Endothelial cell of umbilical vein (primary cell): ENCODE results near the gene RAB11FIP3. TPM values are rescaled to one million over a fixed set of nuclear protein-coding genes. Genes with fewer than 3 reads are reported as not detected.

Experiments used
- BruUV-seq: library from RNA; stranded (reverse); fragments of 400-500 nt; replicated peaks from 2 replicates; lab custom pipeline; 2021; lab: Mats Ljungman, UMichigan
- CTCF ChIA-PET: fragments of 300-600, 350-600 bp; sonication (Branson Sonifier 250); formaldehyde crosslinking; loops from one replicate; lab custom pipeline; 2021; ENCODE audit warnings: antibody characterized with exemption, inconsistent platforms; lab: Charles Lee
- POLR2A ChIA-PET: fragments of 300-600, 350-600 bp; sonication (Branson Sonifier 250); formaldehyde crosslinking; loops from one replicate; lab custom pipeline; 2021; ENCODE audit warnings: antibody characterized with exemption, inconsistent platforms; lab: Charles Lee
- DNase-seq: peaks from one replicate; pipeline ENCODE4 v3.0.0-alpha.2; 2011; ENCODE audit warnings: low read depth, low spot score
- FAIRE-seq: peaks from 2 replicates; lab custom pipeline; 2011; peaks lifted over from hg19 to GRCh38; lab: Jason Lieb, UNC
- H2AFZ ChIP-seq: 2 replicates; pipeline ENCODE4 v1.6.0; 2012; ENCODE audit warnings: low read depth, low read length, control low read depth, inconsistent platforms
- H3K27ac ChIP-seq: 2 replicates; pipeline ENCODE4 v1.5.1; 2011; ENCODE audit warnings: low read depth, mild to moderate bottlenecking, control low read depth, low read length, moderate library complexity; ENCODE audit not compliant: insufficient read depth
- H3K27me3 ChIP-seq, 2 experiments: 2 replicates each; pipeline versions ENCODE4 v1.6.0 to v1.6.1; 2011; ENCODE audit warnings: low read length in 2 of 2, mixed read lengths in 1 of 2; ENCODE audit not compliant: control insufficient read depth in 2 of 2, insufficient read depth in 2 of 2
- H3K36me3 ChIP-seq, 2 experiments: 2 replicates in 1 of 2; 3 replicates in 1 of 2; pipeline ENCODE4 v1.5.1; 2011; ENCODE audit warnings: low read length in 2 of 2, mild to moderate bottlenecking in 1 of 2, moderate library complexity in 1 of 2; ENCODE audit not compliant: control insufficient read depth in 2 of 2, insufficient read depth in 2 of 2; ENCODE audit errors: extremely low read depth in 1 of 2
- H3K4me1 ChIP-seq: 3 replicates; pipeline ENCODE4 v1.5.1; 2011; ENCODE audit warnings: mild to moderate bottlenecking, low read length; ENCODE audit not compliant: control insufficient read depth, insufficient read depth; ENCODE audit errors: extremely low read depth
- H3K4me2 ChIP-seq: 2 replicates; pipeline ENCODE4 v1.6.1; 2011; ENCODE audit warnings: low read length, control low read depth, mixed read lengths; ENCODE audit not compliant: insufficient read depth
- H3K4me3 ChIP-seq, 3 experiments: fragments of 200-600 bp in 1 of 3; sonication (generic), shearing (Covaris generic) in 1 of 3; replicated peaks in 1 of 3; 2 replicates each; pipeline ENCODE4 v1.5.1; 2011 to 2016; ENCODE audit warnings: control low read depth in 3 of 3, low read length in 3 of 3, mild to moderate bottlenecking in 2 of 3, inconsistent platforms in 1 of 3, low read depth in 1 of 3, moderate library complexity in 1 of 3; ENCODE audit not compliant: insufficient read depth in 1 of 3
- H3K79me2 ChIP-seq: 2 replicates; pipeline ENCODE4 v1.6.0; 2012; ENCODE audit warnings: low read length, inconsistent platforms; ENCODE audit not compliant: control insufficient read depth, insufficient read depth
- H3K9ac ChIP-seq: replicated peaks from 2 replicates; pipeline ENCODE3; 2011; ENCODE audit warnings: low read length, control low read depth; ENCODE audit not compliant: insufficient read depth; ENCODE audit errors: extremely low read depth
- H3K9me1 ChIP-seq: replicated peaks from 3 replicates; pipeline ENCODE4 v1.6.0; 2011; ENCODE audit warnings: mild to moderate bottlenecking, low read length; ENCODE audit not compliant: control insufficient read depth, insufficient read depth; ENCODE audit errors: extremely low read depth
- H3K9me3 ChIP-seq: replicated peaks from 2 replicates; pipeline ENCODE4 v1.5.1; 2012; ENCODE audit warnings: low read length, inconsistent platforms; ENCODE audit not compliant: control insufficient read depth, insufficient read depth
- H4K20me1 ChIP-seq: replicated peaks from 2 replicates; pipeline ENCODE3; 2011; ENCODE audit warnings: mild to moderate bottlenecking, low read length; ENCODE audit not compliant: control insufficient read depth, insufficient read depth; ENCODE audit errors: extremely low read depth
- CTCF ChIP-seq, 2 donors: IDR thresholded peaks; 1 replicate in 1 of 2; 2 replicates in 1 of 2; pipeline ENCODE4 v1.5.1; 2011; ENCODE audit warnings: low read length in 2 of 2, mild to moderate bottlenecking in 2 of 2, moderate library complexity in 2 of 2, control low read depth in 1 of 2, inconsistent platforms in 1 of 2, low read depth in 1 of 2; ENCODE audit not compliant: insufficient read depth in 1 of 2; ENCODE audit errors: extremely low read depth in 1 of 2
- EZH2 ChIP-seq: IDR thresholded peaks from 2 replicates; pipeline ENCODE4 v1.6.1; 2012; ENCODE audit warnings: borderline replicate concordance, low read depth, mild to moderate bottlenecking, moderate library complexity, low read length, inconsistent platforms; ENCODE audit not compliant: severe bottlenecking
- FOS ChIP-seq: IDR thresholded peaks from 2 replicates; pipeline ENCODE4 v1.6.1; 2011; ENCODE audit warnings: mild to moderate bottlenecking, low read length, moderate library complexity, borderline replicate concordance; ENCODE audit not compliant: insufficient read depth
- GATA2 ChIP-seq: IDR thresholded peaks from 2 replicates; pipeline ENCODE4 v1.7.0; 2011; ENCODE audit warnings: low read depth, mild to moderate bottlenecking, moderate library complexity, mixed read lengths, low read length; ENCODE audit not compliant: insufficient read length, insufficient read depth
- JUN ChIP-seq: IDR thresholded peaks from 2 replicates; pipeline ENCODE4 v1.6.1; 2011; ENCODE audit warnings: borderline replicate concordance, low read depth; ENCODE audit not compliant: insufficient read length, insufficient read depth
- MAX ChIP-seq: IDR thresholded peaks from 2 replicates; pipeline ENCODE4 v1.6.1; 2011; ENCODE audit not compliant: insufficient read depth, insufficient read length
- MYC ChIP-seq: IDR thresholded peaks from one replicate; pipeline ENCODE4 v1.6.1; 2011; ENCODE audit warnings: mild to moderate bottlenecking, low read depth, low read length
- POLR2A ChIP-seq: IDR thresholded peaks from 2 replicates; pipeline ENCODE4 v1.6.1; 2012; ENCODE audit warnings: low read depth, mild to moderate bottlenecking, control low read depth, low read length
- POLR2AphosphoS5 ChIP-seq: IDR thresholded peaks from 2 replicates; pipeline ENCODE4 v1.6.1; 2012; ENCODE audit warnings: low read depth, mild to moderate bottlenecking, control low read depth, low read length, moderate library complexity; ENCODE audit not compliant: insufficient read depth
- dilution Hi-C: fragments of 300-500 bp; cut with MboI; formaldehyde crosslinking; loops from one replicate; pipeline ENCODE4 v1.15.0; 2019; ENCODE audit warnings: low sequenced_read_pairs; ENCODE audit not compliant: extremely low pct_ligation_motif_present
- intact Hi-C: fragments of 100-400 bp; cut with micrococcal nuclease; formaldehyde crosslinking; loops from one replicate; pipeline ENCODE4 v1.10.0; 2022
- polyA plus RNA-seq, 4 experiments: library from polyadenylated mRNA; depleted of rRNA in 3 of 4; stranded (reverse) in 3 of 4; unstranded in 1 of 4; fragments of >200 nt; gene quantifications; 2 replicates each; pipeline versions ENCODE4 v1.2.1 to v1.2.3, GENCODE V29; 2011 to 2012; ENCODE audit warnings: missing spikeins in 1 of 4
- total RNA-seq: library from RNA; stranded (reverse); gene quantifications from 2 replicates; pipeline ENCODE4 v1.2.3, GENCODE V29; 2021

RAB11FIP3 gene
- total and polyA plus RNA-seq, 2 donors (not counting 3 experiments of a cell fraction or from before 2014, with no cell fraction given): 20.5 to 75.9 TPM

GRCh38 chr16:441447-441846 is 16.0 kb downstream of the RAB11FIP3 start:
- H3K36me3 ChIP-seq: no peaks in the 10 kb centered on the region

More at GRCh38 chr16:441447-441846, 16.0 kb downstream of the RAB11FIP3 start:
- ChIA-PET POLR2A (no interaction called here), CTCF (no interaction called here)
- BruUV-seq: no TSS peak
- Histone ChIP-seq H2AFZ (no peak overlapping the region), H3K79me2 (peaks cover 63% of the 10 kb centered on the region), H3K4me2 (no peak overlapping the region), H3K4me1 (no peaks in the 10 kb centered on the region), H3K9me3 (no peaks in the 10 kb centered on the region), H3K27me3 (no peaks in the 10 kb centered on the region), H3K9me1 (no peaks in the 10 kb centered on the region), H3K4me3 (no peak overlapping the region), H4K20me1 (no peaks in the 10 kb centered on the region), H3K9ac (no peak overlapping the region), H3K27ac (no peak overlapping the region)
- TF ChIP-seq POLR2AphosphoS5 (no peak), MAX (no peak), POLR2A (no peak), MYC (no peak), FOS (no peak), GATA2 (no peak), CTCF (IDR thresholded peaks at IDR 0.05; ENCODE audit: extremely low read depth in 1 of 2, insufficient read depth in 1 of 2, low read depth in 1 of 2, low read length in 2 of 2) (no peak), EZH2 (no peak), JUN (no peak)
- no peak for DNase-seq
- no peak for FAIRE-seq
- dilution Hi-C loops (no loop called here), intact Hi-C loops (no loop called here)
